WTC11 (cell line): ENCODE results near the gene ASTN2. TPM values are rescaled to one million over a fixed set of nuclear protein-coding genes. Genes with fewer than 3 reads are reported as not detected.
A peak's percentile ranks its signal among the peaks of the same experiment; 100 is the strongest.

ENCODE experiments used
- ATAC-seq: fragments of 200-7000 bp; cut with Tn5 transposase; 2 replicates; pipeline ENCODE4 v1.10.0; 2021; ENCODE audit warnings: mild to moderate bottlenecking, moderate library complexity
- CTCF ChIA-PET: fragments of 300-600 bp; sonication (Branson Sonifier 250); formaldehyde crosslinking; loops from one replicate; lab custom pipeline; 2021; ENCODE audit warnings: antibody characterized with exemption; lab: Charles Lee
- POLR2A ChIA-PET: fragments of 350-600 bp; sonication (Branson Sonifier 250); formaldehyde crosslinking; loops from one replicate; lab custom pipeline; 2021; ENCODE audit warnings: antibody characterized with exemption; lab: Charles Lee
- DNase-seq: peaks from one replicate; pipeline ENCODE4 v3.0.0; 2021; ENCODE audit warnings: low spot score
- H3K27ac Mint-ChIP-seq: 2 replicates; pipeline ENCODE4 v1.8.0; 2021; ENCODE audit warnings: mixed read lengths
- H3K27me3 Mint-ChIP-seq: 2 replicates; pipeline ENCODE4 v1.8.0; 2021; ENCODE audit warnings: low read depth, mild to moderate bottlenecking, moderate library complexity, mixed read lengths
- H3K36me3 Mint-ChIP-seq: 2 replicates; pipeline ENCODE4 v1.8.0; 2021; ENCODE audit warnings: mixed read lengths
- H3K4me1 Mint-ChIP-seq: 2 replicates; pipeline ENCODE4 v1.8.0; 2022; ENCODE audit warnings: mixed read lengths
- H3K4me3 Mint-ChIP-seq: 2 replicates; pipeline ENCODE4 v1.8.0; 2021; ENCODE audit warnings: mild to moderate bottlenecking, moderate library complexity, mixed read lengths
- H3K9me3 Mint-ChIP-seq: 2 replicates; pipeline ENCODE4 v1.8.0; 2021; ENCODE audit warnings: mixed read lengths
- CDX4 ChIP-seq: fragments of 250-450 bp; sonication (Bioruptor Pico); IDR thresholded peaks from 2 replicates; pipeline ENCODE4 v1.9.0; 2021; ENCODE audit warnings: moderate library complexity, mild to moderate bottlenecking, inconsistent platforms, borderline replicate concordance
- E2F1 ChIP-seq: sonication (generic); formaldehyde crosslinking; IDR thresholded peaks from 2 replicates; pipeline ENCODE4 v1.8.0; 2022; ENCODE audit warnings: mild to moderate bottlenecking, missing genetic modification reagents
- E2F4 ChIP-seq: sonication (generic); formaldehyde crosslinking; IDR thresholded peaks from 2 replicates; pipeline ENCODE4 v1.8.1; 2022; ENCODE audit warnings: low read depth, mild to moderate bottlenecking, moderate library complexity, missing genetic modification reagents, borderline replicate concordance
- EMX1 ChIP-seq: fragments of 250-450 bp; sonication (Bioruptor Pico); IDR thresholded peaks from 2 replicates; pipeline ENCODE4 v1.8.0; 2021; ENCODE audit warnings: mild to moderate bottlenecking
- FOXP4 ChIP-seq: sonication (generic); formaldehyde crosslinking; IDR thresholded peaks from 2 replicates; pipeline ENCODE4 v1.8.0; 2022; ENCODE audit warnings: mild to moderate bottlenecking, missing genetic modification reagents
- GABPB1 ChIP-seq: sonication (generic); formaldehyde crosslinking; IDR thresholded peaks from 2 replicates; pipeline ENCODE4 v1.8.1; 2023; ENCODE audit warnings: mild to moderate bottlenecking, missing genetic modification reagents
- HMGXB4 ChIP-seq: sonication (generic); formaldehyde crosslinking; IDR thresholded peaks from 2 replicates; pipeline ENCODE4 v1.8.1; 2023; ENCODE audit warnings: mild to moderate bottlenecking, moderate library complexity, missing genetic modification reagents
- MXD4 ChIP-seq: fragments of 250-450 bp; sonication (Bioruptor Pico); IDR thresholded peaks from 2 replicates; pipeline ENCODE4 v1.8.0; 2021; ENCODE audit warnings: mild to moderate bottlenecking, moderate library complexity, borderline replicate concordance
- PRDM15 ChIP-seq: sonication (generic); formaldehyde crosslinking; IDR thresholded peaks from 2 replicates; pipeline ENCODE4 v1.8.0; 2022; ENCODE audit warnings: missing genetic modification reagents
- SMAD3 ChIP-seq: sonication (generic); formaldehyde crosslinking; IDR thresholded peaks from 2 replicates; pipeline ENCODE4 v1.8.0; 2022; ENCODE audit warnings: missing genetic modification reagents, mild to moderate bottlenecking, borderline replicate concordance
- TCF7 ChIP-seq: sonication (generic); formaldehyde crosslinking; IDR thresholded peaks from 2 replicates; pipeline ENCODE4 v1.8.0; 2022; ENCODE audit warnings: mild to moderate bottlenecking, low read depth, missing genetic modification reagents, moderate library complexity
- USF2 ChIP-seq: sonication (generic); formaldehyde crosslinking; IDR thresholded peaks from 2 replicates; pipeline ENCODE4 v1.8.1; 2023; ENCODE audit warnings: mild to moderate bottlenecking, missing genetic modification reagents, moderate library complexity
- ZNF232 ChIP-seq: sonication (generic); formaldehyde crosslinking; IDR thresholded peaks from 2 replicates; pipeline ENCODE4 v1.8.0; 2022; ENCODE audit warnings: mild to moderate bottlenecking, missing genetic modification reagents
- ZNF423 ChIP-seq: fragments of 250-450 bp; sonication (Bioruptor Pico); IDR thresholded peaks from 2 replicates; pipeline ENCODE4 v2.1.2; 2022; ENCODE audit warnings: mild to moderate bottlenecking, moderate library complexity
- total RNA-seq: library from RNA; stranded (reverse); gene quantifications from 3 replicates; pipeline ENCODE4 v1.2.3, GENCODE V29; 2021

Gene ASTN2
- total RNA-seq, 1 experiment from 2014 or later = 16.2 TPM

GRCh38 chr9:117403848-117404247, 11.0 kb downstream of the ASTN2 start (continued):
- TF ChIP-seq CDX4 (CRISPR knock-in tag) (no peak), E2F4 (CRISPR knock-in tag) (no peak), ZNF232 (CRISPR knock-in tag) (no peak), USF2 (CRISPR knock-in tag) (no peak)
- TF ChIP-seq, all 79 proteins: peak for 0

- ChIA-PET CTCF (interaction anchor here (2.5 to 3.1 kb wide), 2 partner anchors 10 to 11 kb away, joined by 20 to 33 read pairs; partner anchors contain the start of gene ASTN2), POLR2A (no interaction called here)
- Mint-ChIP-seq H3K9me3 (no peaks in the 10 kb centered on the region), H3K27me3 (no peaks in the 10 kb centered on the region), H3K4me1 (peaks cover 68% of the 10 kb centered on the region), H3K27ac (0 out of 2 replicates have a peak overlapping the region, but pooled peaks have one; percentile 71), H3K4me3 (peak overlapping the region; percentile 47), H3K36me3 (no peaks in the 10 kb centered on the region)
- TF ChIP-seq EMX1 (no peak), FOXP4 (no peak), PRDM15 (CRISPR knock-in tag) (no peak), E2F1 (CRISPR knock-in tag) (no peak), TCF7 (CRISPR knock-in tag) (no peak), HMGXB4 (CRISPR knock-in tag) (no peak)
- peak; percentile 38 for ATAC-seq
- DNase-seq = no peak
Measured at GRCh38 chr9:117403403-117403811, 11.4 kb downstream of the ASTN2 start.

- Mint-ChIP-seq H3K4me1 (peaks cover 47% of the 10 kb centered on the region), H3K9me3 (no peaks in the 10 kb centered on the region), H3K36me3 (no peaks in the 10 kb centered on the region), H3K27ac (peak overlapping the region; percentile 65), H3K27me3 (no peaks in the 10 kb centered on the region), H3K4me3 (no peak overlapping the region)
- CTCF ChIA-PET = interaction anchor here (2.2 kb wide), 1 partner anchor 12 kb away, joined by 17 read pairs; no protein-coding TSS in a partner anchor
- TF ChIP-seq MXD4 (CRISPR knock-in tag) (no peak), GABPB1 (no peak), SMAD3 (CRISPR knock-in tag) (no peak), ZNF423 (CRISPR knock-in tag) (0 out of 2 replicates have a peak, but pooled peaks have one; percentile 1)
- peak; percentile 67 for ATAC-seq
- DNase-seq = no peak
- POLR2A ChIA-PET = no interaction called here
Measured at GRCh38 chr9:117400171-117400570, 14.7 kb downstream of the ASTN2 start.
